Fibroblast of lung (primary cell): Measurements from ENCODE around the gene PRPSAP1. TPM values are rescaled to one million over a fixed set of nuclear protein-coding genes. Genes with fewer than 3 reads are reported as not detected.

Source experiments
- DNase-seq, 2 donors: peaks; one replicate each; pipeline versions ENCODE4 v3.0.0 to v3.0.0-alpha.2; 2010; ENCODE audit warnings: low read depth in 2 of 2
- H2AFZ ChIP-seq: 2 replicates; pipeline ENCODE4 v1.5.1; 2012; ENCODE audit warnings: low read length, control low read depth, inconsistent platforms
- H3K27ac ChIP-seq: 2 replicates; pipeline ENCODE4 v1.5.1; 2011; ENCODE audit warnings: low read length, control low read depth; ENCODE audit not compliant: insufficient read depth
- H3K27me3 ChIP-seq: 2 replicates; pipeline ENCODE4 v1.5.1; 2011; ENCODE audit warnings: mild to moderate bottlenecking, low read length; ENCODE audit not compliant: control insufficient read depth, insufficient read depth
- H3K36me3 ChIP-seq: 2 replicates; pipeline ENCODE4 v1.5.1; 2011; ENCODE audit warnings: low read length; ENCODE audit not compliant: control insufficient read depth, insufficient read depth
- H3K4me1 ChIP-seq: 2 replicates; pipeline ENCODE4 v1.5.1; 2011; ENCODE audit warnings: low read length; ENCODE audit not compliant: control insufficient read depth, insufficient read depth; ENCODE audit errors: extremely low read depth
- H3K4me2 ChIP-seq: 2 replicates; pipeline ENCODE4 v1.5.1; 2011; ENCODE audit warnings: low read length, control low read depth; ENCODE audit not compliant: insufficient read depth; ENCODE audit errors: extremely low read depth
- H3K4me3 ChIP-seq, 4 experiments: fragments of 200-600 bp in 1 of 4; sonication (generic) in 1 of 4; replicated peaks in 1 of 4; 2 replicates each; pipeline ENCODE4 v1.5.1; 2011 to 2016; ENCODE audit warnings: low read length in 4 of 4, low read depth in 3 of 4, mild to moderate bottlenecking in 3 of 4, control low read depth in 2 of 4, inconsistent platforms in 1 of 4, mixed read lengths in 1 of 4; ENCODE audit not compliant: insufficient read depth in 1 of 4; ENCODE audit errors: control extremely low read depth in 1 of 4
- H3K79me2 ChIP-seq: 2 replicates; pipeline ENCODE4 v1.5.1; 2012; ENCODE audit warnings: mild to moderate bottlenecking, low read length, inconsistent platforms; ENCODE audit not compliant: control insufficient read depth, insufficient read depth
- H3K9ac ChIP-seq: 2 replicates; pipeline ENCODE4 v1.5.1; 2011; ENCODE audit warnings: mild to moderate bottlenecking, low read length, control low read depth; ENCODE audit not compliant: insufficient read depth
- H3K9me3 ChIP-seq: 2 replicates; pipeline ENCODE4 v1.5.1; 2012; ENCODE audit warnings: low read depth, low read length; ENCODE audit not compliant: control insufficient read depth, insufficient read depth
- H4K20me1 ChIP-seq: 2 replicates; pipeline ENCODE4 v1.5.1; 2011; ENCODE audit warnings: low read length; ENCODE audit not compliant: control insufficient read depth, insufficient read depth; ENCODE audit errors: extremely low read depth
- CTCF ChIP-seq, 2 donors: IDR thresholded peaks in 1 of 2; conservative IDR thresholded peaks in 1 of 2; 1 replicate in 1 of 2; 2 replicates in 1 of 2; pipeline ENCODE4 v1.5.1; 2011 to 2012; ENCODE audit warnings: low read length in 2 of 2, control low read depth in 1 of 2, inconsistent platforms in 1 of 2, low read depth in 1 of 2, mild to moderate bottlenecking in 1 of 2
- EZH2 ChIP-seq: IDR thresholded peaks from 2 replicates; pipeline ENCODE4 v1.5.1; 2012; ENCODE audit warnings: low read length, control low read depth, mild to moderate bottlenecking; ENCODE audit errors: missing control alignments
- polyA plus RNA-seq, 2 donors: library from polyadenylated mRNA; depleted of rRNA in 1 of 2; stranded (reverse) in 1 of 2; unstranded in 1 of 2; fragments of >200 nt; gene quantifications; 2 replicates each; pipeline ENCODE4 v1.2.1, GENCODE V29; 2011 to 2012; ENCODE audit warnings: missing spikeins in 1 of 2
- total RNA-seq: library from RNA; depleted of rRNA; stranded (reverse); fragments of >200 nt; gene quantifications from 2 replicates; pipeline ENCODE4 v1.2.1, GENCODE V29; 2014

PRPSAP1 gene
- total and polyA plus RNA-seq, 2 donors (not counting 1 experiment from before 2014, with no cell fraction given) = 32.7 to 56.9 TPM

DNA sequence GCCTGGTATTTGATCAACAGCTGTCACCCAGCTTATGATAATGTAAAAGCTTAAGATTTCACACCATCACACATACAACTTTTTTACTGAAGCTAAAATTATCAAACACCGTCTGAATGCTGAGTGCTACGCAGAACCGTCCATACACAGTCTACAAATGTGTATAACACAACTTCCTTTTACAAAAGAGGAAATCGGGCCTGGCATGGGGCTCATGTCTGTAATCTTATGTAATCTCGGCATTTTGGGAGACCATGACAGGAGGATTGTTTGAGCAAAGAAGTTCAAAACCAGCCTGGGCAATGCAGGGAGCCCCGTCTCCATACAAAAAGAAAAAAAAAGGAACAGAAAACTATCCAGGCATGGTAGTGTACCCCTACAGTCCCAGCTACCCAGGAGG is 26.0 kb downstream of the PRPSAP1 start:
- DNase-seq = no peak
- Histone ChIP-seq H3K4me3 (no peak overlapping the region), H3K79me2 (no peaks in the 10 kb centered on the region), H3K27ac (no peak overlapping the region), H2AFZ (no peak overlapping the region), H3K9ac (no peak overlapping the region), H3K4me1 (no peaks in the 10 kb centered on the region), H3K27me3 (no peaks in the 10 kb centered on the region), H3K4me2 (no peak overlapping the region), H3K9me3 (no peaks in the 10 kb centered on the region), H4K20me1 (no peaks in the 10 kb centered on the region), H3K36me3 (peaks cover 4% of the 10 kb centered on the region)
- TF ChIP-seq EZH2 (no peak), CTCF (conservative IDR thresholded peaks at IDR 0.05 in 1 of 2, IDR thresholded peaks at IDR 0.05 in 1 of 2; ENCODE audit: low read depth in 1 of 2, low read length in 2 of 2) (no peak)

- Histone ChIP-seq H3K36me3 (peaks cover 2% of the 10 kb centered on the region), H4K20me1 (no peaks in the 10 kb centered on the region), H3K9me3 (no peaks in the 10 kb centered on the region), H3K4me3 (no peak overlapping the region), H3K27ac (no peak overlapping the region), H3K9ac (no peak overlapping the region), H3K27me3 (no peaks in the 10 kb centered on the region), H2AFZ (no peak overlapping the region), H3K79me2 (no peaks in the 10 kb centered on the region), H3K4me2 (no peak overlapping the region), H3K4me1 (no peaks in the 10 kb centered on the region)
- TF ChIP-seq CTCF (conservative IDR thresholded peaks at IDR 0.05 in 1 of 2, IDR thresholded peaks at IDR 0.05 in 1 of 2; ENCODE audit: low read depth in 1 of 2, low read length in 2 of 2) (no peak), EZH2 (no peak)
- DNase-seq = no peak
These were observed 27.4 kb downstream of the PRPSAP1 start for GRCh38 chr17:76326306-76326705.

- Histone ChIP-seq H4K20me1 (no peaks in the 10 kb centered on the region), H3K9me3 (no peaks in the 10 kb centered on the region), H3K4me3 (no peak overlapping the region), H3K4me2 (no peak overlapping the region), H2AFZ (no peak overlapping the region), H3K4me1 (no peaks in the 10 kb centered on the region), H3K9ac (no peak overlapping the region), H3K79me2 (no peaks in the 10 kb centered on the region), H3K27ac (no peak overlapping the region), H3K36me3 (no peaks in the 10 kb centered on the region), H3K27me3 (no peaks in the 10 kb centered on the region)
- DNase-seq = no peak
- no peak for TF ChIP-seq EZH2
- TF ChIP-seq CTCF (conservative IDR thresholded peaks at IDR 0.05 in 1 of 2, IDR thresholded peaks at IDR 0.05 in 1 of 2; ENCODE audit: low read depth in 1 of 2, low read length in 2 of 2) = no peak
These were observed 35.1 kb downstream of the PRPSAP1 start for GRCh38 chr17:76318586-76318985.
